Fibroblast of lung (primary cell): ENCODE results near the gene GPRIN3. TPM values are rescaled to one million over a fixed set of nuclear protein-coding genes. Genes with fewer than 3 reads are reported as not detected.

Experiments used
- DNase-seq, 2 donors: peaks; one replicate each; pipeline versions ENCODE4 v3.0.0 to v3.0.0-alpha.2; 2010; ENCODE audit warnings: low read depth in 2 of 2
- H2AFZ ChIP-seq: 2 replicates; pipeline ENCODE4 v1.5.1; 2012; ENCODE audit warnings: low read length, control low read depth, inconsistent platforms
- H3K27ac ChIP-seq: 2 replicates; pipeline ENCODE4 v1.5.1; 2011; ENCODE audit warnings: low read length, control low read depth; ENCODE audit not compliant: insufficient read depth
- H3K27me3 ChIP-seq: 2 replicates; pipeline ENCODE4 v1.5.1; 2011; ENCODE audit warnings: mild to moderate bottlenecking, low read length; ENCODE audit not compliant: control insufficient read depth, insufficient read depth
- H3K36me3 ChIP-seq: 2 replicates; pipeline ENCODE4 v1.5.1; 2011; ENCODE audit warnings: low read length; ENCODE audit not compliant: control insufficient read depth, insufficient read depth
- H3K4me1 ChIP-seq: 2 replicates; pipeline ENCODE4 v1.5.1; 2011; ENCODE audit warnings: low read length; ENCODE audit not compliant: control insufficient read depth, insufficient read depth; ENCODE audit errors: extremely low read depth
- H3K4me2 ChIP-seq: 2 replicates; pipeline ENCODE4 v1.5.1; 2011; ENCODE audit warnings: low read length, control low read depth; ENCODE audit not compliant: insufficient read depth; ENCODE audit errors: extremely low read depth
- H3K4me3 ChIP-seq, 4 experiments: fragments of 200-600 bp in 1 of 4; sonication (generic) in 1 of 4; replicated peaks in 1 of 4; 2 replicates each; pipeline ENCODE4 v1.5.1; 2011 to 2016; ENCODE audit warnings: low read length in 4 of 4, low read depth in 3 of 4, mild to moderate bottlenecking in 3 of 4, control low read depth in 2 of 4, inconsistent platforms in 1 of 4, mixed read lengths in 1 of 4; ENCODE audit not compliant: insufficient read depth in 1 of 4; ENCODE audit errors: control extremely low read depth in 1 of 4
- H3K79me2 ChIP-seq: 2 replicates; pipeline ENCODE4 v1.5.1; 2012; ENCODE audit warnings: mild to moderate bottlenecking, low read length, inconsistent platforms; ENCODE audit not compliant: control insufficient read depth, insufficient read depth
- H3K9ac ChIP-seq: 2 replicates; pipeline ENCODE4 v1.5.1; 2011; ENCODE audit warnings: mild to moderate bottlenecking, low read length, control low read depth; ENCODE audit not compliant: insufficient read depth
- H3K9me3 ChIP-seq: 2 replicates; pipeline ENCODE4 v1.5.1; 2012; ENCODE audit warnings: low read depth, low read length; ENCODE audit not compliant: control insufficient read depth, insufficient read depth
- H4K20me1 ChIP-seq: 2 replicates; pipeline ENCODE4 v1.5.1; 2011; ENCODE audit warnings: low read length; ENCODE audit not compliant: control insufficient read depth, insufficient read depth; ENCODE audit errors: extremely low read depth
- EZH2 ChIP-seq: IDR thresholded peaks from 2 replicates; pipeline ENCODE4 v1.5.1; 2012; ENCODE audit warnings: low read length, control low read depth, mild to moderate bottlenecking; ENCODE audit errors: missing control alignments
- polyA plus RNA-seq, 2 donors: library from polyadenylated mRNA; depleted of rRNA in 1 of 2; stranded (reverse) in 1 of 2; unstranded in 1 of 2; fragments of >200 nt; gene quantifications; 2 replicates each; pipeline ENCODE4 v1.2.1, GENCODE V29; 2011 to 2012; ENCODE audit warnings: missing spikeins in 1 of 2
- total RNA-seq: library from RNA; depleted of rRNA; stranded (reverse); fragments of >200 nt; gene quantifications from 2 replicates; pipeline ENCODE4 v1.2.1, GENCODE V29; 2014
- TF ChIP-seq, protein P1 (sequence below), 2 donors: IDR thresholded peaks in 1 of 2; conservative IDR thresholded peaks in 1 of 2; 1 replicate in 1 of 2; 2 replicates in 1 of 2; pipeline ENCODE4 v1.5.1; 2011 to 2012; ENCODE audit warnings: low read length in 2 of 2, control low read depth in 1 of 2, inconsistent platforms in 1 of 2, low read depth in 1 of 2, mild to moderate bottlenecking in 1 of 2

GPRIN3 gene
- total and polyA plus RNA-seq, 2 donors (not counting 1 experiment from before 2014, with no cell fraction given) = under 0.01 to 0.01 TPM

DNA sequence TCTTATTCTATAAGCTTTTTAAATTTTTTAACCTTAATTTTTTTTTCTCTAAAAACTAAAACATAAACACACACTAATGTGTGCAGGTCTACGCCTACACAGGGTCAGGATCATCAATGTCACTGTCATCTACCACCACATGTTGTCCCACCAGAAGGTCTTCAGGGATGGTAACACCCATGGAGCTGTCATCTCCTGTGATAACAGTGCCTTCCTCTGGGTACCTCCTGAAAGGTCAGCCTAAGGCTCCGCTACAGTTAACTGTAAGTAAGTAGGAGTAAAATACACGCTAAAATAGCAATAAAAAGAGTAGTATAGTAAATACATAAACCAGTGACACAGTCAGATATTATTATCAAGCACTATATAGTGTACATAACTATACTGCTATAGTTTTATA lies 45.9 kb upstream of the GPRIN3 start:
- no peaks in the 10 kb centered on the region for H3K9me3 ChIP-seq
- TF ChIP-seq, protein P1, sequence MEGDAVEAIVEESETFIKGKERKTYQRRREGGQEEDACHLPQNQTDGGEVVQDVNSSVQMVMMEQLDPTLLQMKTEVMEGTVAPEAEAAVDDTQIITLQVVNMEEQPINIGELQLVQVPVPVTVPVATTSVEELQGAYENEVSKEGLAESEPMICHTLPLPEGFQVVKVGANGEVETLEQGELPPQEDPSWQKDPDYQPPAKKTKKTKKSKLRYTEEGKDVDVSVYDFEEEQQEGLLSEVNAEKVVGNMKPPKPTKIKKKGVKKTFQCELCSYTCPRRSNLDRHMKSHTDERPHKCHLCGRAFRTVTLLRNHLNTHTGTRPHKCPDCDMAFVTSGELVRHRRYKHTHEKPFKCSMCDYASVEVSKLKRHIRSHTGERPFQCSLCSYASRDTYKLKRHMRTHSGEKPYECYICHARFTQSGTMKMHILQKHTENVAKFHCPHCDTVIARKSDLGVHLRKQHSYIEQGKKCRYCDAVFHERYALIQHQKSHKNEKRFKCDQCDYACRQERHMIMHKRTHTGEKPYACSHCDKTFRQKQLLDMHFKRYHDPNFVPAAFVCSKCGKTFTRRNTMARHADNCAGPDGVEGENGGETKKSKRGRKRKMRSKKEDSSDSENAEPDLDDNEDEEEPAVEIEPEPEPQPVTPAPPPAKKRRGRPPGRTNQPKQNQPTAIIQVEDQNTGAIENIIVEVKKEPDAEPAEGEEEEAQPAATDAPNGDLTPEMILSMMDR (conservative IDR thresholded peaks at IDR 0.05 in 1 of 2, IDR thresholded peaks at IDR 0.05 in 1 of 2; ENCODE audit: low read depth in 1 of 2, low read length in 2 of 2) = no peak
- no peak for TF ChIP-seq EZH2

DNA sequence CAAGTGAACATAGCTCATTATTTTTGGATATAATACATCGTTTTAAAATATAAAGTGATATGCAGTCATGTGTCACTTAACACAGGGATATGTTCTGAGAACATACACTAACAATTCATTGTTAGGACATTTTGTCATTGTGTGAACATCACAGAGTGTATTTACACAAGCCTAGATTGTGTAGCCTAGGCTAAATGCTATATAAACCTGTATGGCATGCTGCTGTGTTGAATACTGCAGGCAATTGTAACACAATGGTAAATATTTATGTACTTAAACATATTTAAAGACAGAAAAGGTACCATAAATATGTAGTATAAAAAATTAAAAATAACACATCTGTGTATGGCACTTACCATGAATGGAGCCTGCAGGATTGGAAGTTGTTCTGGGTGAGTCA lies 44.9 kb upstream of the GPRIN3 start:
- Histone ChIP-seq H3K4me1 (no peaks in the 10 kb centered on the region), H2AFZ (no peak overlapping the region), H3K79me2 (no peaks in the 10 kb centered on the region), H3K9ac (no peak overlapping the region), H3K36me3 (no peaks in the 10 kb centered on the region), H3K9me3 (no peaks in the 10 kb centered on the region), H3K27me3 (no peaks in the 10 kb centered on the region), H3K4me2 (no peak overlapping the region), H3K4me3 (no peak overlapping the region), H4K20me1 (no peaks in the 10 kb centered on the region), H3K27ac (no peak overlapping the region)
- no peak for DNase-seq
- TF ChIP-seq, protein P1 (conservative IDR thresholded peaks at IDR 0.05 in 1 of 2, IDR thresholded peaks at IDR 0.05 in 1 of 2; ENCODE audit: low read depth in 1 of 2, low read length in 2 of 2) = no peak
- TF ChIP-seq EZH2 = no peak

More for the DNA sequence above, 45.9 kb upstream of the GPRIN3 start:
- no peaks in the 10 kb centered on the region for H3K36me3 ChIP-seq
- no peak overlapping the region for H3K27ac ChIP-seq
- H4K20me1 ChIP-seq = no peaks in the 10 kb centered on the region
- H3K79me2 ChIP-seq = no peaks in the 10 kb centered on the region
- H3K4me1 ChIP-seq = no peaks in the 10 kb centered on the region
- H3K27me3 ChIP-seq = no peaks in the 10 kb centered on the region
- H2AFZ ChIP-seq = no peak overlapping the region
- H3K4me2 ChIP-seq = no peak overlapping the region
- H3K9ac ChIP-seq = no peak overlapping the region
- H3K4me3 ChIP-seq = no peak overlapping the region
- DNase-seq = no peak

- DNase-seq = no peak
- Histone ChIP-seq H3K9me3 (no peaks in the 10 kb centered on the region), H3K9ac (no peak overlapping the region), H3K27ac (no peak overlapping the region), H3K27me3 (no peaks in the 10 kb centered on the region), H3K4me3 (no peak overlapping the region), H2AFZ (no peak overlapping the region), H4K20me1 (no peaks in the 10 kb centered on the region), H3K4me1 (no peaks in the 10 kb centered on the region), H3K79me2 (no peaks in the 10 kb centered on the region), H3K36me3 (no peaks in the 10 kb centered on the region), H3K4me2 (no peak overlapping the region)
- TF ChIP-seq, protein P1 (conservative IDR thresholded peaks at IDR 0.05 in 1 of 2, IDR thresholded peaks at IDR 0.05 in 1 of 2; ENCODE audit: low read depth in 1 of 2, low read length in 2 of 2) = no peak
- TF ChIP-seq EZH2 = no peak
Measured at GRCh38 chr4:89351201-89351600, 43.6 kb upstream of the GPRIN3 start.
